GM19452 (cell line): ENCODE measurements around the gene DNAJC4.

Source experiments
- ATAC-seq: cut with Tn5 transposase; IDR thresholded peaks from one replicate; pipeline ENCODE4 v1.9.1; 2021; ENCODE audit not compliant: unreplicated experiment

Gene DNAJC4

DNA sequence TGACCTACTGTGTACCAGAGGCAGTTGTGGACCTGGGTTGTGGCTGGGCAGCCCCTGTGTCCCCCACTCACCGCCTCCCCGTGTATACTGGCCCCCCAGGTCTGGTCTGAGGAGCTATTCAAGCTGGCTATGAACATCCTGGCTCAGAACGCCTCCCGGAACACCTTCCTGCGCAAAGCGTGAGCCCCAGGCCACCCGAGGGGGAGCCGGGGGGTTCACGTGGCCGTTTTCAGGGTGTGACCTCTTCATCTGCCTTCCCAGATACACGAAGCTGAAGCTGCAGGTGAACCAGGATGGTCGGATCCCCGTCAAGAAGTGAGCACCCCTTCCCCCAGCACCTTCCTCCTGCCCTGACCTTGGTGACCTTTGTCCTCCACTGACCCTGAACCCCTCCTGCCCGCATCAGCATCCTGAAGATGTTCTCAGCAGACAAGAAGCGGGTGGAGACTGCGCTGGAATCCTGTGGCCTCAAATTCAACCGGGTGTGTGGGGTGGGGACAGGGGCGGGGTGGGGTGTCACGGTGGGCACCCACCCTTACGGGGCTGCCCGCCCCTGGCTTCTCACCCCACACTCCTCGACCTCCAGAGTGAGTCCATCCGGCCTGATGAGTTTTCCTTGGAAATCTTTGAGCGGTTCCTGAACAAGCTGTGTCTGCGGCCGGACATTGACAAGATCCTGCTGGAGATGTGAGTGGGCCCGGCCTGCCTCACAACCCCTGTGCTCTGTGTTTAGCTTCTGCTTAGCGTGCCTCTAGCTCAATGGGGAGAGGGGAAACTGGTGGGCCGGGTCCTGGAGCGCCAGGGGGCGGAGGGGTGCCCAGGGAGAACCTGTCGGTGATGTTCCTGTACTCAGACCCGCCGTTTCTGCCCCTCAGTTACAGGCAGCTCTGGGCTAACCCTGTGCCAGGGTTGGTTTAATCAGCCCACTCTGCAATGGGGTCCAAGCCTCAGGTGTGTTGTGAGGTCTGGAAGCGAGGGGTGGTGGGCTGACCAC lies 25.1 kb downstream of the DNAJC4 start:
- no peak for ATAC-seq

DNA sequence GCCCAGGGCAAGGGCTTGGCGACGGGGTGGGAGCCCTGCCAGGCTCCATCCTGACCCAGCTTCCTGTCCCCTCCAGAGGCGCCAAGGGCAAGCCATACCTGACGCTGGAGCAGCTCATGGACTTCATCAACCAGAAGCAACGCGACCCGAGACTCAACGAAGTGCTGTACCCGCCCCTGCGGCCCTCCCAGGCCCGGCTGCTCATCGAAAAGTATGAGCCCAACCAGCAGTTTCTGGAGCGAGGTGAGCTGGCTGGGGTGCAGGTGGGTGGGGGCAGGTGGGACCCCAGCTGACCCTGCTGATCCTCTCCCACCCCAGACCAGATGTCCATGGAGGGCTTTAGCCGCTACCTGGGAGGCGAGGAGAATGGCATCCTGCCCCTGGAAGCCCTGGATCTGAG lies 26.0 kb downstream of the DNAJC4 start:
- ATAC-seq: no peak

DNA sequence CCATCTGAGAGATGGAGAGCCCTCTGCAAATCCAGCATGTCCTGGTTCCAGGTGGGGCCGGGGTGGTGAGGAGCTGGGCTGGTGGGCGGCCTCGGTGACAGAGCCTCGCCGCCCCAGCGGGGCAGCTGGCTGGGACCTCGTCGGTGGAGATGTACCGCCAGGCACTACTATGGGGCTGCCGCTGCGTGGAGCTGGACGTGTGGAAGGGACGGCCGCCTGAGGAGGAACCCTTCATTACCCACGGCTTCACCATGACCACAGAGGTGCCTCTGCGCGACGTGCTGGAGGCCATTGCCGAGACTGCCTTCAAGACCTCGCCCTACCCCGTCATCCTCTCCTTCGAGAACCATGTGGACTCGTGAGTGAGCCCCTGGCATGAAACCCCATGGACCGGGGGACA lies 28.0 kb downstream of the DNAJC4 start:
- no peak for ATAC-seq

DNA sequence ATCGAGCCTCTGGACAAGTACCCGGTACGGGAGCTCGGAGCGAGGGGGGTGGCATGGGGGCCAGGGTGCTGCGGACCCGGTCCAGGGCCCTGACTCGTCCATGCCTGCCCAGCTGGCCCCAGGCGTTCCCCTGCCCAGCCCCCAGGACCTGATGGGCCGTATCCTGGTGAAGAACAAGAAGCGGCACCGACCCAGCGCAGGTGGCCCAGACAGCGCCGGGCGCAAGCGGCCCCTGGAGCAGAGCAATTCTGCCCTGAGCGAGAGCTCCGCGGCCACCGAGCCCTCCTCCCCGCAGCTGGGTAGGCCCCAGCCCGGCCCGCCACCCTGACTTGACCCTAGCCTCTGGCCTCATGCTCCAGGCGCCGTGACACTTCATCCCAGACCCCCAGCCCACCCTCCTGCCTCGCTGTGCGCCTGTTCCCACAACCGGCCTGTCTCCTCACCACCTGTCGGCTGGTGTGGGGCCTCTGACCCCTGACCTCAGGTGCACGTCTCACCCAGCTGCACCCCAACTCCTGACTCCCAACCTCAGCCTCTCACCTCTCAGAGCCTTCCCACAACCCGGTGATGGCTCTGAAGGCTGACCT lies 28.7 kb downstream of the DNAJC4 start:
- ATAC-seq: no peak

DNA sequence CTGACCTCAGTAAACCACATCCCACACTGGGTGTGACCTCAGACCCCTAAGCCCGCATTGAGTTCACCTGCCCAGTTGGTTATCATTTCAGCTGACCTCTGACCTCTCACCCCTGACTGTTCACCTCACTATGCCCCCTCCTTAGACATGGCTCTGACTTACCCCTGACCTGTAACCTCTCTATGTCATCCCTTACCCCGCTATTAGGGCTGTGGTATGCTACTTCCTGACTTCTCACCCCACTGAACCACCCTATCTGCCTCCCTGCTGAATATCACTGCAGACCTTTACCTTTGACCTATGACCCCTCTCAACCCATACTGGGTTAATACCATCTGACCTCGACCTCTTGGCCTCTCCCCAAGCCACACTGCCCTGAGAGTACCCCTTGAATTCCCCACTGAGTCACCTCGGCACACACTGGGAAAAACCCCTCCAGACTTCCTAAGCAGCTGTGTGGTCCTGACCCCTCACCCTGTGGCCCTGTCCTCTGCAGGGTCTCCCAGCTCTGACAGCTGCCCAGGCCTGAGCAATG lies 29.3 kb downstream of the DNAJC4 start:
- no peak for ATAC-seq

DNA sequence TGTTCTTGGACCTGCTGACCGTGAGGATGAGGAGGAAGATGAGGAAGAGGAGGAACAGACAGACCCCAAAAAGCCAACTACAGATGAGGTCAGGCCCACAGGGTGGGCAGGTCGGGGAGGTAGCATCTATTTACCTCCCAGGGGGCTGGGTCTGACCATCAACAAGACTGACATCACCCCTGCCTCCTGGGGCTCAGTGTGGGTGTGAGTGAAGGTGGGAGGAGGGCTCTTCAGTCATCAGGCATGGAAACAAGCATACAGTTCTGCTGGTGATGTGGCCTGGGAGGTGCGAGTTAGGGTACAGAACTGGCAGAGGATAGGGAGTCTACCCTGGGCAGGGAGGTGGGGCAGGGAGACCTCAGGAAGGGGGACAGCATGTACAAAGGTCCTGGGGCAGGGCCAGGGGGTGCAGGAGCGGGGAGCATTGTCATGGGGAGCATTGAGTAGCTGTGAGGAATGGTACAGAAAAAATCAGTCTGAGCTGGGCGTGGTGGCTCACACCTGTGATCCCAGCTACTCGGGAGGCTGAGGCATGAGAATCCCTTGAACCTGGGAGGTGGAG lies 29.9 kb downstream of the DNAJC4 start:
- no peak for ATAC-seq

DNA sequence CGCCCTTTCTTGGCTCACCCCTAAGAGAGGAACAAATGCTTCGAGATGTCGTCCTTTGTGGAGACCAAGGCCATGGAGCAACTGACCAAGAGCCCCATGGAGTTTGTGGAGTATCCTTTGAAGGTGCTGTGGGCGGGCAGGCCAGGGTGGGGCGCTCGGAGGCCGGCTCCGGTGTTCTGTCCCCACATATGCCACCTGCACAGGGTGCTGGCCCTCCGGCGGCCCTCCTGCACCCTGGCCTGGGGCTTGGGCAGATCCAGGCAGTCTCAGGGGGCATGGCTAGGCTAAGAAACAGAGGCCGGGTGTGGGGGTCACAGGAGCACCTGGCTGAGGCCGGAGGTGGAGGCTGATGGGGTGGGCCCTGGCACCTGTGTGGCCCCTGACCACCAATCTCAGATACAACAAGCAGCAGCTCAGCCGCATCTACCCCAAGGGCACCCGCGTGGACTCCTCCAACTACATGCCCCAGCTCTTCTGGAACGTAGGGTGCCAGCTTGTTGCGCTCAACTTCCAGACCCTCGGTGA lies 31.3 kb downstream of the DNAJC4 start:
- no peak for ATAC-seq

DNA sequence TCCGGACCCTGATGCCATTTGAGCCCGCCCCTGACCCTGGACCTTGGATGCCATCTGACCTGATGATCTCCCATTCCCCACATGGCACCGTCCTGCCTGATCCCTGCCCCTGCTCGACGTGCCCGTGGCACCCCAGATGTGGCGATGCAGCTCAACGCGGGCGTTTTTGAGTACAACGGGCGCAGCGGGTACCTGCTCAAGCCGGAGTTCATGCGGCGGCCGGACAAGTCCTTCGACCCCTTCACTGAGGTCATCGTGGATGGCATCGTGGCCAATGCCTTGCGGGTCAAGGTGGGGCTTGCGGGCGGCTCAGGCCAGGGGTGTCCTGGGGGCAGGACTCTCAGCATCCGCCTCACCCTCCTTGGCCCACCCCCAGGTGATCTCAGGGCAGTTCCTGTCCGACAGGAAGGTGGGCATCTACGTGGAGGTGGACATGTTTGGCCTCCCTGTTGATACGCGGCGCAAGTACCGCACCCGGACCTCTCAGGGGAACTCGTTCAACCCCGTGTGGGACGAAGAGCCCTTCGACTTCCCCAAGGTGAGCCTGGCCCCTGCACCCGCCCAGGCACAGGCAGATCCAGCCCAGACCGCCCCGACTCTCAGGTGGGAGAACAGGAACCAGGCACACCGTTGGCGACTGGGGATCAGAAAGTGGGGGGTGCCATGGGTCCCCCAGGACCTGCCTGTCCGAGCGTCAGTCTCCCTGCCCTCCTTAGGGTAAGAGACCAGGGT lies 32.1 kb downstream of the DNAJC4 start:
- ATAC-seq: no peak

DNA sequence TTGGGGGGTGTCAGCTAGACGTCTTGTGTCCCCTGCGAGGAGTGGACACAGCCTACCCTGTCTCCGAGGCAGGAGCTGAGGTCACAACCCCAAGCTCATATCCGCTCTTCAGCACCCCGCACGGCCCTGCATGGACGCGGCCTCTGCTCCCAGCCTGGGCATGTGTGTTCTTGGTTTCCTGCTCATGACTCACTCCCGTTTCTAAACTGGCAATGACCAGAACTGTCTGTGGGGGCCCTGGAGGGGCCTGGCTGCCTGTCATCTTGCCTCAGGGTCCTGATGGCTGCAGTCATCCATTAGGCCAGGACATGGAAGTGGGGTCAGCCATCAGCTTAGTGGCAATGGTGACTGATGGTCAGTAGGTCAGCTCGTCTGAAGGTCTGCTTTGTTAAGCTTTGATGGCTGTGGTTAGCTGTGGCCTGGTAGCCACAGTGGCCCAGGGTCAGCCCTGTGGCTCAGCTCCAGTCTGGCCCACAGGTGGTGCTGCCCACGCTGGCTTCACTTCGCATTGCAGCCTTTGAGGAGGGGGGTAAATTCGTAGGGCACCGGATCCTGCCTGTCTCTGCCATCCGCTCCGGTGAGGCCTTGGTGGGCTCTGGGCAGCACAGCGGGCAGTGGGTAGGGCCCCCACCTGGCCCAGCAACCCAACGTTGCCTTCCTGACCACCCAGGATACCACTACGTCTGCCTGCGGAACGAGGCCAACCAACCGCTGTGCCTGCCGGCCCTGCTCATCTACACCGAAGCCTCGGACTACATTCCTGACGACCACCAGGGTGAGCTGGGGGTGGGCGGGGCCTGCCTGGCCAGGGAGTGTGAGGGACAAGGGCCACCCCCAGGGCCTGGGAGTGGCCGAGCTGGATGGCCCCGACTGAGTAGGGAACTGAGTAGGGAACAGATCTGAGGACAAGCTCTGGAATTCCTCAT lies 32.9 kb downstream of the DNAJC4 start:
- no peak for ATAC-seq

DNA sequence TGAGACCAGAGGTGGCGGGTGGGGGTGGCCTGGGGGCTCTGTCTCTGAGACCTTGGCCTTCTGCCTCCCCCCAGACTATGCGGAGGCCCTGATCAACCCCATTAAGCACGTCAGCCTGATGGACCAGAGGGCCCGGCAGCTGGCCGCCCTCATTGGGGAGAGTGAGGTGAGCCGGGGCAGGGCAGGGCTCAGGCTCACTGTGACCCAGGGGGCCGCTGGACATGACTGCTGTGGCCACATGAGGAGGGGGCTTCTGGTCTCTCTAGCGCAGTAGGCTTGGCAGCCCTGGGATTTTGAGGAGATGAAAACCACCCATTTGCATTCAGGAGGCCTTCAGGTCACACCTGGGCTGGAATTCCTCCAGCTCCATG lies 33.6 kb downstream of the DNAJC4 start:
- no peak for ATAC-seq

DNA sequence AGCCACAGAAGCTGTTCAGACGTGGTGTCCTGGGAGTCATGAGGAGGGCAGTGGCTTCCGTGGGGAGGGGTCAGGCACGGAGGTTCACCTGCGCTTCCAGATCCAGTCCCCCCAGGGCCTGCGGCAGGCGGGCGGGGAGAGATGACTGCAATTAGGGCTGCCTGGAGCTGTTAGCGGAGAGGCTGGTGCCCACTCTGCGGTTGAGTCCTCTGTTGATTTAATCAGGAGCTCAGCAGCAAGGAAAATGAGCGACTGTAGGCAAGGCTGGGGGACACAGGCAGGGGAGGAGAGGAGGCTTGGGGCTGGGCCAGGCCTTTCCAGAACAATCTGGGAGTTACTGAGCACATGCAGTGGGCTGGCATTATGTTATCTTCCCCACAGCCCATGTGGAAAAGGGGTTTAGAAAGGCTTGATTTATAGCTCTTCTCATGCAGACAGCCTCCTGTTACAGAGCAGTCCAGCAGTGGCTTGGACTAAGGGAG lies 34.1 kb downstream of the DNAJC4 start:
- no peak for ATAC-seq

DNA sequence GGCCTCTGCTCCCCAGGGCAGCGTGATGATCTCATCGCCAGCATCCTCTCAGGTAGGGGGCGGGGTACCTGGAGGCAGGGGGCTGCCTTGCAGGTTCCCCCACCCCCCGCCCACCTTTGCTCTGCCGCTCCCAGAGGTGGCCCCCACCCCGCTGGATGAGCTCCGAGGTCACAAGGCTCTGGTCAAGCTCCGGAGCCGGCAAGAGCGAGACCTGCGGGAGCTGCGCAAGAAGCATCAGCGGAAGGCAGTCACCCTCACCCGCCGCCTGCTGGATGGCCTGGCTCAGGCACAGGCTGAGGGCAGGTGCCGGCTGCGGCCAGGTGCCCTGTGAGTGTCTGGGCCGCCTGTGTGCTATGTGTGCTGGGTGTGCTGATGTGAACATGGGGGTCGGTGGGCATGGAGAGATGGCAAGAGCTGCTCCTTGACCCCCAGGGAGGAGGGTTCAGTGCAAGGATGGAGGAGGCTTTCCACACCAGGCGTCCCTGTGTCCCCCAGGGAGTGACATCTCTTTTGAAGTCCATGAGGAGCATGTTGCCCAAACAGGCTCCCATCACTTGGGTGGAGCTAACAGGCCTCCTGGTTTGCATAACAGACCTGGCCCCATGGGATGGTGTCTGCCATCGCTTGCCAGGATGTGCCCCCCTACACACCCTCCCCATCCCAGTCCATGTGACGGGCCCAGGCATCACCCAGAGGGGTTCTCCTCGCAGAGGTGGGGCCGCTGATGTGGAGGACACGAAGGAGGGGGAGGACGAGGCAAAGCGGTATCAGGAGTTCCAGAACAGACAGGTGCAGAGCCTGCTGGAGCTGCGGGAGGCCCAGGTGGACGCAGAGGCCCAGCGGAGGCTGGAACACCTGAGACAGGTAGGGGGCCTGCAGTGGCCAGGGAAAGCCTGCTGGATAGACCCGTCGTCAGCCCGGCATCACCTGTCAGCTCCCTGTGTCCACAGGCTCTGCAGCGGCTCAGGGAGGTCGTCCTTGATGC lies 35.1 kb downstream of the DNAJC4 start:
- ATAC-seq: no peak

DNA sequence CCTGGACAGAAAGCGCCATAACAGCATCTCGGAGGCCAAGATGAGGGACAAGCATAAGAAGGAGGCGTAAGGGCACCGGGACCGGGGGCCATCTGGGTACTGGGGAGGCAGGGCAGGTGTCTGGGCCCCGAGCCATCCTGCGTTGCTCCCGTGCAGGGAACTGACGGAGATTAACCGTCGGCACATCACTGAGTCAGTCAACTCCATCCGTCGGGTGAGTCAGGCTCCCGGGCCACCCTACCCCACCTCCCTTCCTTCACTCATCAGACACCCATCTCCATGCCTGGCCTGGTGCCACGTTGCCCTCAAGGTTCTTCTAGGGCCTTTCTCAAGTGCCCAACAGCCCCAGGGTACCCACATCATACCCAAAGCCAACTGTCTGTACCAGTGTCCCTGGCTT lies 36.0 kb downstream of the DNAJC4 start:
- ATAC-seq: no peak

DNA sequence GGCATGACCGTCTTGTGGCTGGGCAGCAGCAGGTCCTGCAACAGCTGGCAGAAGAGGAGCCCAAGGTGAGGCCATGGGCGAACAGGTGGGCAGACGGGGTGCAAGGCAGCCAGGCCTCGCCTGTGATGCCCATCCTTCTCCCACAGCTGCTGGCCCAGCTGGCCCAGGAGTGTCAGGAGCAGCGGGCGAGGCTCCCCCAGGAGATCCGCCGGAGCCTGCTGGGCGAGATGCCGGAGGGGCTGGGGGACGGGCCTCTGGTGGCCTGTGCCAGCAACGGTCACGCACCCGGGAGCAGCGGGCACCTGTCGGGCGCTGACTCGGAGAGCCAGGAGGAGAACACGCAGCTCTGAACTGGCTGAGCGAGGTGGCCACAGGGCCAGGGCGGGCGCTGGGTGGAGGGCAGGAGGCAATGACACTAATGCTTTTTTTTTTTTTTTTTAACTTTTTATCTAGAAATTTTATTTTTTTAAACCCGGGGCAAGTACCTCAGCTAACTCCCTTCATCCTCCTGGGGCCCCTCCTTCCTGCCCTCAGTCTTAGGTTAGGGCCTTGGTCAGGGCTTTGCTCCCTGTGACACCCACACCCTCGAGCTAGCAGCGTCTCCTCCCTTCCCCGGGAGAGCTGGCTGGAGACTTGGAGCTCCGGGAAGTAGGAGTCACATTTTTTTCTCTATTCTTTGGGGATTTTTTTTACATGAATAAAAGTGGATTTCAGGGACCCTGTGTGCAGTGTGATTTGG lies 37.0 kb downstream of the DNAJC4 start:
- ATAC-seq: no peak

DNA sequence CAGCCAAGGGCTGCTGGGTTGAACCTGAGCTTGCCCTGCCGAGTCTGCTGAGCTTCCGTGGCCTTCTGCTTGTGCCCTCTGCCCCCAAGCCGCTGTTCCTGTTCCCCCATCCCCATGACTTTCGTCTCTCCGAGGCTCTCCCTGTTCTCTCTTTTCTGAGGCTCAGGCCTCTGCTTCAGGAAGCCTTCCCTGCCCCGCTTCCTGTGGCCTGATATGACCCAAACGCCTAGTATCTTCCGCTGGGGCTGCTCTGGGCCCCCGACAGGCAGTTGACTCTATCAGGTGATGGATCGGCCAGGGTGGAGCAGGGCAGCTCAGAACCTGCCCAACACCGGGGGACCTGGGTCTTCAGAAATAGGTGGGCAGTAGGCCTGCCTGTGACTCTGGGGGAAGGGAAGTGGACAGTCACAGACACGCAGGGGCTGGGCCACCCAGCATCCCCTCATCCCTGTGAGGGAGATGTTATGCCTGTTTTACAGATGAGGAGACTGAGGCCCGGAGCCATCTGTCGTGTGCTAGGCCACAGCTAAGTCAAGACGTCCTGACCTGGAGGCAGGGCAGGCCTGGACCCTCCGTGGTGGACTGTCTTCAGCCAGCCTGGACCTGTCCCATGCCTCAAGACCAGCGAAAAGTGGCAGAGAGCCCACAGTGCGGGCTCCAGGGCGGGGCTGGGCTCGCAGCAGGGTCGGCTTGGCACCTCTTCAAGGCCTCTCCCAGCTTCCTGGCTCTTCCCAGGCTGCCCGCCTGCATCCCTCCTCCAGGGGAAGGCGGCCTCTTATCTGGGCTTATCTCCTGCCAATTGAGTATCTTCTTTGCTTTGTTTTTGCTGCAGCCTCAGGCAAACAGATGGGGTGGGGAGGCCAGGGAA lies 37.9 kb downstream of the DNAJC4 start:
- no peak for ATAC-seq

DNA sequence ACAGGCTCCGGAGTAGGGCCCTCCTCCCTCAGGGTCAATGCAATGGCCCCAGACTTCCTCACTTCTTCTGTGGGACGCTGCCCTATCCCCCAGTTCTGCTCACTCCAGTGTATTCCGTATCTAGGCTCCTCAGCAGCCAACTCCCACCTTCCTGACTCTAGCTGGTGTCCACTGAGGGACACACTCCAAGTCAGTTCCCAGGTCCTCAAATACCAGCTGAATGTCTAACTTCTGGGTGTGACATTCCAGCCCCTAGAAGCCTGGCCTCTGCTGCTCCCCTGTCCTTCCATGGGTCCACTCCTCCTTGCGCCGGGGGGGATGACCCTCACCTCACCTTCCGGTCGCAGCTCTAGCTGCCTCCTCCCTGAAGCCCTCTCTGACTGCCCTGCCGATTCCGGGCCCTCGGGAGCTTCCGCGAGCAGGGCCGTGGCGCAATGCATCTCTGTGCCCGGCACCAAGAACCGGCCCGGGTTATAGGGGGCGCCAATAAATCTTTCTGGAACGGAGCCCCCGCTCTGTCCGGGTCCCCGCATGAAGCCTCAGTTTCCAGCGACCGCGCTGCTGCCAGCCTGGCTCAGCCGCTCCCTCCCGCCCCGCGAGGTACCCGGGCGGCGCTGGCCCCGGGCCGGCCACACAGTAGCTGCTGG lies 38.7 kb downstream of the DNAJC4 start:
- no peak for ATAC-seq
